ENCODE data around the gene FAM168A.

Gene FAM168A, protein sequence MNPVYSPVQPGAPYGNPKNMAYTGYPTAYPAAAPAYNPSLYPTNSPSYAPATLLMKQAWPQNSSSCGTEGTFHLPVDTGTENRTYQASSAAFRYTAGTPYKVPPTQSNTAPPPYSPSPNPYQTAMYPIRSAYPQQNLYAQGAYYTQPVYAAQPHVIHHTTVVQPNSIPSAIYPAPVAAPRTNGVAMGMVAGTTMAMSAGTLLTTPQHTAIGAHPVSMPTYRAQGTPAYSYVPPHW

DNA sequence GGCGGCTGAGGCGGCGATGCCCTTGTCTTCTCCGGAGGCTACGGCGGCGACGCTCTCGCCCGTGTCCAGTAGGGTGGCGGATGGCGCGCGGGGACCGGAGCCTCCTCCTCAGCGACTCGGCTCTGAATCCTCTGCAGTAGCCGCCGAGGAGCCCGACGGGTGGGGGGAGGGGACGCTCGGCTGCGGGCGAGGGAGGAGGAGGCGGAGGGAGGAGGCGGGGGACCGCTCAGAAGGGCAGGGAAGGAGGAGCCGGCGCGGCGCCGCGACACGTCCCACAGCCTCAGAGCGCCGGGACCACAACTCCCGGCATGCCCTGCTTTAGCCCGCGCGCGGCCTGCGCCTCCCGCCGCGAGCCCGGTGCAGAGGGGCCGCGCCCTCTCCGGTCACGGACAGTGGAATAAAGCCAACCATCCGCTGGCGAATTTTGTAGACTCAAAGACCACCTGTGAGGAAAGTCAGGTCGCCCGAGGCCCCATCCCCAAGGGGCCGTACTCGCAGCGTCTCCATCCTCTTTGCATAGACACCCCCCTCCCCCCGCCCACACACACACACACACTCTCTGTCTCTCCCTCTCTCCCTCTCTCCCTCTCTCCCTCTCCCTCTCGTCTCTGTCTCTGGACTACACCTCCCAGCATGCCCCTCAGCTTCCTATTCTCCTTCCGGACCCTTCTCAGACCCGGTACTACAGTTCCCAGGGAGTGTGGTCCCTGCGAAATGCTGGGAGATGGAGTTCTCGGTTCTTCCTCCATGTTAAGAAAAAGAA lies at the start of gene FAM168A:
FAM168A (minus strand) TSS at position 157 of the 763 bp plus-strand sequence. CDS start 129,638 bp downstream, outside the sequence.
- peak; percentile 95 for DNase-seq

DNA sequence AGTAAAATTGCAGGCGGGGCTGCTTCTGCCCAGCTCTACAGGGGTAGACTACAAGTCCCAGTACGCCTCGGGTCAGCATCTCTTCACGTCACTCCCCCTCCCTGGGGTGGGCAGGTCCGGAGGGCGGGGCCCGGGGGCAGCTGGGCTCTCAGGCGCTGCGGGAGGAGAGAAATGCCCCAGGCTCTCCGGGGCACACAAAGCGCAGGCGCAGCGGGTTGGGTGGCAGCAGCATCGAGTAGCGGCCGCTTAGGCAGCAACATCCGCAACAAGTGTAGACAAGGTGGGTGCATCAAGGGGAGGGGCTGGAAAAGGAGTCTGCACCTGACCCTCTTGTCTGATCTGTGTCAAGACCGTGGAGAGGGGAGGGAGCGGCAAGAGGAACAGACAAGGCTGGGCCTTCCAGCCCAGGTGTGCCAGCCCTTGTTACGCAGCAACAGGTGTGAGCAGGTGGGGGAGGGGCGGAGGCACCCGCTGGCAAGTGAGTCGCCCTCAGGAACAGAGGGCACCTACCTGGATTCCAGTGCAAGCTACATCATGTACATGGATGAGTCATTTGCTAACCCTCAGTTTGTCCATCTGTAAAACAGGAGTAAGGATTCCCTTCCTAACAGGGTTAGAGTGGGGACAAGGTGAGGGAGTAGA lies 49.7 kb upstream of the FAM168A start:
- peak; percentile 96 for DNase-seq

DNA sequence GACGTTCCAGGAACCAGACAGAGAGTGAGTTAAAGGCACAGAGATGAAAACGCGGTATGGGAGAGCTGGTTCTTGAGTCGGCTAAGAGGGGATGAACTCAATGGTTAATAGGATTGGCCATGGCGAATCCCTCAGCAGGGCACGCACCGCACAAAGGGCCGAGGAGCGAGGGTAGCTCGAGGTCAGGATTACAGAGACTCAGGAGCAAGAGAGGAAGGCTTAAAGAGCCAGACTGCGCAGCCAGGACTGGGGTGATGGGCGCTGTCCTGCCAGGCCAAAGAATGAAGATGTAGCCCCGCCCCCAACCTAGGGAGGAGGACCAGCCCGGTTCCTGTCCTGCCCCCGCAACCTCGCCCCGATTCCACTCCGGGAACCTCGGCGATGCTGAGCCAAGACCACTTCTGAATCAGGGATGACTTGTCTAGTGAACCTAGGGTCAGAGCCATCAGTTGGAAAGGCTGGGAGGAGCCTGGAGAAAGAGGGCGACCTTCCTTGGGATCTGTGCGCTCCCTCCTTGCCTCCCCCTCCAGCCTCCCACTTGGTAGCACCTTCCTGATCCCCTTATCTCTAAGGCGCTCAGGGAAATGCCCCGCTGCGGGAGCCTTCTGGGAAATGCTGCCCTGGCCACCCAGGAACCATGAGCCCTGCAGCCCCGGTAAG lies 48.2 kb upstream of the FAM168A start, which contains the start of gene PLEKHB1:
PLEKHB1 (plus strand) TSS at position 610 of the 660 bp plus-strand sequence; CDS start at position 638, 28 bp downstream.
- no peak for DNase-seq

DNA sequence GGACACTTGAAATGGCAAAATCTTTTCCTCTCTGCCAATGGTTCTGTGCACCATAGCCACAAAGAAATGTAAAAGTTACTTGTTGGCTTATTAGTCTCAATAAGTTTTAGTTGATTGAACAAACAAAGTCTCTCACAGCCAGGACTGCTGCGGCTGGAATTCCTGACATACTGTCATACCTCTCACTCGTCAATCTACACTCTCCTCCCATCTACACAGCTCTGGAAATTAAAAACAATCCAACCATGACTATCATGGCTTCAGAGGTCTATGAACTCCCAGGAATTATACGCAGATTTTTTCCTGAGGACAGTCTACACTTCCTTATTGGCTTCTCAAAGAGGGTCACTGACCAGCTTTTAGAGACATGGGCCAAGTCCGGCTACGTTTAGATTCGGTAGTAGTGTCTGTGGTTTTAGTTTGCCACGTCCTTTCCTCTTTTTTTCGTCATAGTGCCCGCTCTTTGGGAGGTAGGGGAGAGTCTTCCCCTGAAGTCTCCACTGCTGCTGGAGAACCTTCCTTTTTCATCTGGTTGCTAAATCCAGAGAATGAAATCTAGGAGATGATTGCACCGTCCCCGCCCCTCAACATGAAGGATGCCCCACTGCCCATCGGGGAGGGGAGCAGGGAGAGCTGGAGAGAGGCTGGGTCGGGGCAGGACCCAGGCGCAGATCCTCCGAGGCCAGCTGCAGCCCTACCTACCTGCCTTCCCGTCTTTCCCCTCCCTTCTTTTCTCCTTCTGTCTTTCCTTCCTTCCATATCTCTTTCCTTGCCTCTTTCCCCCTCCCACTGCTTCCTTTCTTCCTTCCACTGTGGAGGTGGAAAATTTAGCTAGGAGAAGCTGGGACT lies 47.4 kb upstream of the FAM168A start:
- DNase-seq, result no peak

DNA sequence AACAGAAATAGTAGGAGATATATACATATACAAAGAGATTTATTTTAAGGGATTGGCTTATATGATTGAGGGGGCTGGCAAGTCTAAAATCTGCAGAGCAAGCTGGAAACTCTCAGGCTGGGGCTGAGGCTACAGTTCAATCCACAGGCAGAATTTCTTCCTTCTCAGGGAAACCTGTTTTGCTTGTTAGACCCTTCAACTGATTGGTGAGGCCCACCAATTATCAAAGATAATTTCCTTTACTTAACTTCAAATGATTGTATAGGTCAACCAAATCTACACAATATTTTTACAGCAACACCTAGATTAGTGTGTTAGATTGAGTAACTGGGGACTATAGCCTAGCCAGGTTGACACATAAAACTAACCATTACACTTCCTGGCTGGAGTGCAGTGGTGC lies 43.8 kb upstream of the FAM168A start:
- DNase-seq, result no peak

DNA sequence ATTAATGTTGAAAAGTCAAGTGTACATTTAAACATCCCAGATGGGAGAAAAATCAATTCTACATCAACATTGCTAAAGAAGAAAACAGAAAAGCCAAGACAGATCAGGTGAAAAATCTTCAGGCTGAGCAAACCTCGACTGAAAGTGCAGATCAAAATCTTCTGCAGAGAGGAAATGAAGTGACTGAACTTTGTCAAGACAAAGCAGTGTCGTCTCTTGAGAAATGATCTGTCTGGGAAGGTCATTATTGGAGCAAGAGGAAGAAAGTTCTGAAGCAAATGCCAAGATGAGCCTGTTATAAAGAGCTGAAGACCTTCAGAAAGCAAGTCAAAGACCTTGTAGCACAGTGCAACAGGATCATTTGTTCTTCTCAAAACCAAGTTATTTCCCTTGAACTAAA lies 42.7 kb upstream of the FAM168A start:
- no peak for DNase-seq

DNA sequence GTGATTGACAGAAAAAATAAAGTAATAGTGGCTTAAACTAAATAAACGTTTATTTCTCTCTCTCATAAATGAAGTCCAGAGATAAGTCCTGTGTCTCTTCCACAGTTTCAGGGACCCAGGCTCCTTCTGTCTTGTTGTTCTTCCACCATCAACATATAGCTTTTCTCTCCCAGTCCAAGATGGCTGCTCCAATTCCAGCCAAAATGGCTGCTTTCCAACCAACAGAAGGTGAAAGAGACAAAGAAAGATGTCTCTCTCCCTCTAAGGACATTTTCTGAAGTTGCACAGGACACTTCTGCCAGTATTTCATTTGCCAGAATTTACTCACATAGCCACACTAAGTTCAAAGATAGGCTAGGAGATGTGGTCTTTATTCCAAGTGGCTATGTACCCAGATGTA lies 39.1 kb upstream of the FAM168A start:
- DNase-seq, result no peak

DNA sequence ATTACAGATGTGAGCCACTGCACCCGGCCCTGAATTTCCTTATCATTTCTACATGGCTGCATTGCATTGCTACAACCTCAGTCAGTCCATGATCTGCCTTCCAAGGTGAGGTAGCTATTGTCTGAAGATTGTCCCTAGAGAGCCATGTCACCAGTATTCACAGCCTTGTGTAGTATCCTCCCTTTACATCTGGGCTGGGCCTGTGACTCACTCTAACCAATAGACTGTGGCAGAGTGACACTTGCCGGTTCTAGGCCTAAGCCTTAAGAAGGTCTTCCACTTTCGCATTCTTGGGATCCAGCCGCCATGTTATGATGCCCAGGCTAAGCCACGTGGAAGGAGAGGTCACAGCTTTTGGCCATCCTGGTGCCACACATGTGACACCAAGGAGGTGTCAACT lies 38.3 kb upstream of the FAM168A start:
- DNase-seq, result no peak

DNA sequence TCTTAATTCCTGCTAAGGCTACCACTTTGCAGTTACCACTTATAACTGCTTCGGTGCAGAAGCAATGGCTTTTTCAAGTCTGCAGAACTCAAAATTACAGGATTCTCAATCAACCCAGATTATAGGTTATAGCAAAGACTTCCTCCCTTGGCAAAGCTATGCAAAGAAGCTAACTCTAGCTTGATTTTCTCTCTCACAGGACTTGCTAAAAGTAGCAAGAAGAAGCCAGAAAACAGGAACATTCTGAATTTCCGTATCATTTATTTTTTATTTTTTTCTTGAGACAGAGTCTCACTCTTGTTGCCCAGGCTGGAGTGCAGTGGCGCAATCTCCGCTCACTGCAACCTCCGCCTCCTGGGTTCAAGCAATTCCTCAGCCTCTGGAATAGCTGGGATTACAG lies 37.8 kb upstream of the FAM168A start:
- DNase-seq, result no peak

DNA sequence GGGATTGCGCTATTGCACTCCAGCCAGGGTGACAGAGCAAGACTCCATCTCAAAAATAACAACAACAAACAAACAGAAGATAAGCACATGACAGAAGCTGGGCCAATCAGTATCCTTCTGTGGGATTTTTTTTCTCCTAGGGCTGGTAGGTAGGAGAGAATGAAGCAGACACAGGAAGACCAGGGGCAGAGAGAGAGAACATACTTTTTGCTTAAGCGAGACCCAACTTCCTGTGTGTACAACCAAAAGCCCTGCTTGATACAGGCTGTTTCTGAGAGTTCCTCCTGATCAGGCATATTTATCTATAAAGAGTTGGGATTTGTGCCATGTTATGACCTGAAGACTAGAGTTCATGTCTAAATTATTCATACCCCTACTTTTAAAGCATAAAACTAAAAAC lies 36.1 kb upstream of the FAM168A start:
- DNase-seq, result no peak

DNA sequence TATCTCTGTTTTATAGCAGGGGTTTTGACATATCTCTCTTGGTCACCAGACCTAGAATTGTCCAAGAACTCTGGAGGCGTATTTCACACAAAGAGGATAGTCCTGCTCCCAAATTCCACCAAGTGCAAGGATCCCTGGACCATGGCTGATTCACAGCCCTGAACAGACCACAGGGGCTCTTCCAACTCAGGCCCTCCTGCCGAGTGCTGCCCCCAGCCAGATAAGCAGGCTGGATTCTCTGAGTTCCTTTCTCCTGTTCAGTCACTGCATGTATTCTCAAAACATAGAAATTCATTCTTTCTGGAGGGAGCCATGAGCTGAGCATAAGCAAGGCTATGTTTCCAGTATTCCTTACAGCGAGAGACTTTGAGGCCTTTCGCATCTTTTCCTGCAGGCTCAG lies 35.1 kb upstream of the FAM168A start:
- no peak for DNase-seq

DNA sequence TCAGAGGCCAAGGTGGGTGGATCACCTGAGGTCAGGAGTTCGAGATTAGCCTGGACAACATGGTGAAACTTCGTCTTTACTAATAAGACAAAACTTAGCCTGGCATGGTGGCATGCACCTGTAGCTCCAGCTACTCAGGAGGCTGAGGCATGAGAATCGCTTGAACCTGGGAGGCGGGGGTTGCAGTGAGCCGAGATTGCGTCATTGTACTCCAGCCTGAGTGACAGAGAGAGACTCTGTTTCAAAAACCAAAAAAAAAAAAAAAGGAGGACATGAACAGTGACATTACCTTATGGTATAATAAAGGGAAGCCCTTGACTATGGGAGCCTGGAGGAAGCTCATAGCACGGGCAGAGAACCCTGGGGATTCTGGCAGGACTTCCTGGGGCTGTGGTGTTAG lies 32.0 kb upstream of the FAM168A start:
- no peak for DNase-seq

DNA sequence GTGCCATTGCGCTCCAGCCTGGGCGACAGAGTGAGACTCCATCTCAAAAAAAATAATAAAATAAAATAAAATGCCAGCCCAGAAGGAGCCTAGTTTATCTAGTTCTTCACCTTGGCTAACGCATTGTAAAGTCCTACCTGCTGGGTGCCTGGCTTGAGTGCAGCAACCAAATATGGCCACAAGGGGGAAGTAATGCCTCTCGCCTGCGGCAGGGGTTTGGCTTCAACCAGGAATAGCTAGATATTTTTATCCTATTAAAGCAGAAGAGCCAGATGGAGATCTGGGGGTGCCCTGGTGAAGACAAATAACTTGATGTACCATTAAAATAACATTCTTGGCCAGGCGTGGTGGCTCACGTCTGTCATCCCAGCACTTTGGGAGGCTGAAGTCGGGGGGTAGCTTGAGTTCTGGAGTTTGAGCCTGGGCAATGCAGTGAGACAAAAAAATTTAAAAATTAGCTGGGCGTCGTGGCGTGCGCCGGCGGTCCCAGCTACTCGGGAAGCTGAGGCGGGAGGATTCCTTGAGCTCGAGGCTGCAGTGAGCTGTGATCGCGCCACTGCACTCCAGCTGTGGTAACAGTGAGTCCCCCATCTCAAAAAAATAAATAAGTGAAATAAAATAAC lies 27.9 kb upstream of the FAM168A start:
- DNase-seq, result peak; percentile 79

DNA sequence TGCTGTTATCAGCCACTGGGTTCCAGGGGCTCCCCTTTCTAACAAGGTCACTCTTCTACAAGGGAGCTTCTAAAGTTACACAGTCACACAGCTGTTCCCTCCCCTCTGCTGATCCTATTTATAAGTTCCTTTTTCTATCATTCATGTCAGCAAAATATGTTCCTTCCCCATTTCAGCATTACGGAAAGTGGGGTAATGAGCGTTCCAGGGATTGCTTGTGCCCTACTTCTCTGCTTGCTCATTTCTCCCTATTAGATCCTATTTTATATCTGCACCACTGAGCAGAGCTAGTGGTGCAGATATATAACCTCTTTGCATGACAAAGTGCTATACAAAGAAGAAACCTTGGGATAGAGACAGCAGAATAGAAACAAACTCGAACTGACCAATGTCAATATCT lies 25.8 kb upstream of the FAM168A start:
- DNase-seq, result no peak

DNA sequence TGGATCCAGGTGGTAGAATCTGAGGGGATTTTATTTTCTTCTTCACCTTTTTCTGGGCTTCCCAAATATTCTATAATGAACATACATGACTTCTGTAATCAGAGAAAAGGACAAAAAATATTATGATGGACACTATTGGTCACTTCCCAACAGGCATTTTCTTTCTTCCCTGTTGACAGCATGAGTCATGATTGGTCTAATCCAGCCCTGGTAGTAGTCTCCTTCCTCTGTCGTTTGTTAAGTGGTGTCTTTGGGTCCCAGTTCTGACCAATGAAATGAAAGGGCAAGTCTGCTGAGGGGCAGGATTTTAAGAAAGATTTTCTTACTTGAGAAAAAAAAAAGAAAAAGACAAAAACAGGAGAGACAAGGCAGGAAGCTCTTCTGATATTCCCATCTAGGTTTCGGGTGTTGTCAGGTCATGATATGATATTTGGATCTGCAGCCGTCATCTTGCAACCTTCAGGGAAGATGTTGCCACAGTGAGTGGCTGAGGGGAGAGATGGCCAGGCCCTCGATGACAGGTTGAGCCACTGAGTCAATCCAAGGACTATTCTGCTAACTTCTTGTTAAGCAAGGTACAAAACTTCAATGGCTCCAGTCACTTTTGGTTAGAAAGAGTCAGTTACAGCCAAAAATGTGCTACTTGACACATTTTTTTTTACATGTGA lies 25.1 kb upstream of the FAM168A start:
- DNase-seq, result no peak

DNA sequence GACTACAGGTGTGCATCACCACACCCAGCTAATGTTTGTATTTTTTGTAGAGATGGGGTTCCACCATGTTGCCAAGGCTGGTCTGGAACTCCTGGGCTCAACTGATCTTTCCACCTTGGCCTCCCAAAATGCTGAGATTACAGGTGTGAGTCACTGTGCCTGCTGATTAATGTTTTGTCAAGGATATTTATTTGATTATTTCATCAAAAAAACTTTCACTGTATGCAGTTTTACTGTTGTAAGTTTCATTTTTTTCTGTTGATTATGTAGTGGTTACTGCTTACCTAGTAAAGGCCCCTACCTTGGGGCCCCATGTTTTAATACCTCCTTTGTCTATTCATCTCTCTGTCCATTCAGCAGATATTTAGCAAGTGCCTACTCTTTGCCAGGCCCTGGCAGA lies 16.7 kb upstream of the FAM168A start:
- no peak for DNase-seq

DNA sequence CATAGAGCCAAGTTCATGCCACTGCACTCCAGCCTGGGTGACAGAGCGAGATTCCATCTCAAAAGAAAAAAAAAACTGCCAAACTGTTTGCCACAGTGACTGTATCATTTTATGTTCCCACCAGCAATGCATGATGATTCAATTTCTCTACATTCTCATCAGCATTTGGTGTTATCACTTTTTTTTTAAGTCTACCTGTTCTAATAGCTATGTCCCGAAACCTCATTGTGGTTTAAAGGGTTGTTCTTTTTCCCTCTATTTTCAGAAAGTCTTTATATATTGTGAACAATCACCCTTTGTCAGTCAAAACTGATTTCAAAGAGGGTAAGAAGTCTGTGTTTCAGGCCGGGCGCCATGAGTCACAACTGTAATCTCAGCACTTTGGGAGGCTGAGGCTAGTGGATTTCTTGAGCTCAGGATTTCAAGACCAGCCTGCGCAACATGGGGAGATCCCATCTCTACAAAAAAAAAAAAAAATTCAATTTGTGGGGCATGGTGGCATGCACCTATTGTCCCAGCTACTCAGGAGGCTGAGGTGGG lies 14.8 kb upstream of the FAM168A start:
- DNase-seq, result no peak

DNA sequence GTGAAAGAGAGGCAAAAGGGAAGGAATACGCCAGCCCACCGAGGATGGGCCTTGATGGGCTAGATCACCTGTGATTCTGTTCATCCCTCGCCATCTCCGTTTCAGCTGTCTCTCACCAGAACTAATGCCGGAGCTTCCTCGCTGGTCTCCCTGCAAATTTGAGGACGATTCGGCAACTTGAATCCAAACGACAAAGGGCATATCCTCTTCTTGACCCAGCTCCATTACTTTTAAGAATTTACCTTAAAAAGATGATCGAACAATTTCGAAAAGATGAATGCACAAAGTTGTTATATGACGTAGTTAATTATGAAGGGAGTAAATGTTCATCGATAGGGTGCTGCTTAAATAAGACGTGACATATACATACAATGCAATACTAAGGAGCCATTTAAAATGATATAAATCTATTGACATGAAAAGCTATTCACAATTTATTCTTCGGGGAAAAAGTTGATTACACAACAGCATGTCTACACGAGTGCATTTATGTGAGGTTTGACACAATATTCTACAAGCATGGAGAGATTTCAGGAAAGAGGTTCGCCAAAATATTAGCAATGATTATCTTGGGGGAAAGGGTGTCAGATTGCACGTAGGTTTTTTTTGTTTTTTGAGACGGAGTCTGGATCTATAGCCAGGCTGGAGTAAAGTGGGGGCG lies 937 bp upstream of the FAM168A start:
- no peak for DNase-seq

DNA sequence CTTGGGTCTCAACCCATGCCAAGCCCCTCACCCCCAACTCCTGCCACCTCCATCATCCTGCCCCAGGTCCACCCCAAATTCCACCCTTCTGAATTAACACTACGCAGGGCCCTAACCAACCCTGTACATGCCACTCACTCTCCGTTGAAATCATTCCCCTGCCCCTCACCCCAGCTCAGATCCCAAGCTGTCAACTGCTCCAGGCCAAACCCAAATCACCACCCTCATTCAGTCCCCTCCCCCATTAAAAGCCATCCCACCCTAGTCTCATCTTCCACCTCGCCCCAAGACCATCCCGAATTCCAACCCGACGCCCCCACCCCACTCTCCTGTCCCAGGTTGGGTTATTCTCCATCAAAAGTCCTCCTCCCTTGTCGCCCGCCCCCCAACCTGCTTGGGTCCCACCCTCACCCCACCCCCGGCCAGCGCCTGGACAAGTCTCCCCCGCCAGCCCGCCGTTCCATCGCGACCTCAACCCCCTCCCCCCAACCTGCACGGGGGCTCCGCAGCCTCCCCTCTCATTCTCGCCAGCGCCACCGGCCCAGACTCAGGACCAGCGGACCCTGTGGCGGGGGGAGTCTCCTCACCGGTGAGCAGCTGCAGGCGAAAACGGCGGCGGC lies 466 bp downstream of the FAM168A start:
- no peak for DNase-seq

DNA sequence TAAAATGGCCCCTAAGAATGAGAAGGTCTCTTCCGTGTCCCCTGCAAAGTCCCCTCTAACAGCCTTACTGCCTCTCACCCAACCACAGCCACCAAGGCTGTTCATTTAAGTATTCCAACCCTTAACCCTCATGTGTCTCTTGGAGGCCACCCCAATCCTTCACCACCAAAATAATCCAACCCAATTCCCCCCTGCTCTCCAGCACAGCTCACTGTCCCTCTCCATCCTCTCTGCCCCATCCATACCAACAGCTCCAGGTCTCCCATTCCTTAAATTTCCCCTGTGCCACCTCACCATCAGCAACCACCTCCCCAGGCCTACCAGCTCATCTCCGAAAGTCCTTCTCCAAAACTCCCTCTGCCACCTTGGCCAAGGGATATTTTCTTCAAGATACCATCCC lies 1.4 kb downstream of the FAM168A start:
- DNase-seq, result no peak

Data from CD4-positive, alpha-beta T cell treated with Interleukin-17A for 1 hour (primary cell).